IPS DF 6.9 (cell line): ENCODE results near the gene SMAD1.
"Not testable (repeated sequence)": the region's sequence is repeated elsewhere in the genome, so short reads cannot be mapped to it uniquely, and the experiment has no call there.

Experiments
- DNase-seq: peaks from one replicate; pipeline ENCODE4 v3.0.0-alpha.2; 2013; ENCODE audit warnings: low read depth, low spot score
- H3K27ac ChIP-seq: one replicate; pipeline ENCODE4 v1.5.1; 2013; ENCODE audit warnings: low read length, control low read depth
- H3K27me3 ChIP-seq: 2 replicates; pipeline ENCODE4 v1.6.1; 2013; ENCODE audit warnings: mild to moderate bottlenecking, low read length; ENCODE audit not compliant: control insufficient read depth, insufficient read depth
- H3K36me3 ChIP-seq: 2 replicates; pipeline ENCODE4 v1.6.1; 2013; ENCODE audit warnings: low read length; ENCODE audit not compliant: control insufficient read depth, insufficient read depth
- H3K4me1 ChIP-seq: 2 replicates; pipeline ENCODE4 v1.6.1; 2013; ENCODE audit warnings: low read length; ENCODE audit not compliant: control insufficient read depth, insufficient read depth
- H3K4me3 ChIP-seq: 2 replicates; pipeline ENCODE4 v1.5.1; 2013; ENCODE audit warnings: mild to moderate bottlenecking, low read length
- H3K9me3 ChIP-seq: 2 replicates; pipeline ENCODE4 v1.6.1; 2013; ENCODE audit warnings: low read length, inconsistent platforms; ENCODE audit not compliant: control insufficient read depth, insufficient read depth
- WGBS: extraction: QIAGEN DNeasy Blood & Tissue Kit; methylation state at CpG from one replicate; pipeline ENCODE4 v1.1.7; 2013; ENCODE audit warnings: mixed read lengths, missing lambda C conversion rate; ENCODE audit not compliant: insufficient read length, insufficient coverage; 5-methylcytosine and 5-hydroxymethylcytosine counted together

Gene SMAD1

DNA sequence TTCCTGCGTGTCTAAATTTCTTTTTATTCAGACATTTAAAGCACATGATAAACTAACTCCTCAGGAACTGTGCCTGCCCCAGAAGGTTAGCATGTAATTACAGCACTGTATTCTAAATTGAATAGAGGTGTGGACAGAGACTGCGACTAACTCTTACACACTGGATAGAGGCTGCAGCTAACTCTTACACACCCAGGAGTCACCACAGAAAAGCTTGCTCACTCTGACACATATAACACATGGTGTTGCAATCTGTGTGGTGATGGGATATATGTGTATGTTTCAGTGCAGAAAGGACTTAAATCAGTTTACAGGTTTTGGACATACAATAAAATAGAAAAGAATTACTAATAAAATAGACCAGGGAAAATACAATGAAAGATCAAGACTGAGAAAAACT is 41.5 kb downstream of the SMAD1 start:
- Histone ChIP-seq H3K9me3 (no peaks in the 10 kb centered on the region), H3K4me3 (no peak overlapping the region), H3K27ac (no peak overlapping the region), H3K27me3 (no peaks in the 10 kb centered on the region), H3K36me3 (no peaks in the 10 kb centered on the region), H3K4me1 (no peaks in the 10 kb centered on the region)
- no CpG with 5 or more reads among the region's 2 CpGs for WGBS
- no peak for DNase-seq

DNA sequence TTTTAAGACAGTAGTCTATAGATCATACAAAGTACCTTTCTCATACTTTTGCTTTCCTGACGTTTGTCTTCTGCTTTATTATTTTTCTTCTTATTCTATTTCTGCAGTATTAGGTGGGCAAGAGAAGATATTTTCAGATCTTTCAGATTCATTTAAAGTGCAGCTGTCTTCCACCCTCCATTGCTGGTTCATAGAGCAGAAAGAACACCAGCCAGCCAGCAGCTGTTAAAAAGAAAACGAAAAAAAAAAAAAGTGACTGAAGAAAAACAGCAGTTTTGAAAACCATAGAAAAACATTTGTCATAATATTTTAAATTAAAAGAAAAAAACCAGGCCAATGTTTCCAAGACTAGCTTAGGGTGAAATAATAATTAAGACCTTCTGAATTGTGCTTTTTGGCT is 42.9 kb downstream of the SMAD1 start:
- WGBS = no CpG with 5 or more reads among the region's 2 CpGs
- H3K9me3 ChIP-seq = no peaks in the 10 kb centered on the region
- H3K27me3 ChIP-seq = no peaks in the 10 kb centered on the region
- no peak for DNase-seq
- H3K4me3 ChIP-seq = no peak overlapping the region
- no peaks in the 10 kb centered on the region for H3K4me1 ChIP-seq
- H3K27ac ChIP-seq = no peak overlapping the region
- no peaks in the 10 kb centered on the region for H3K36me3 ChIP-seq

DNA sequence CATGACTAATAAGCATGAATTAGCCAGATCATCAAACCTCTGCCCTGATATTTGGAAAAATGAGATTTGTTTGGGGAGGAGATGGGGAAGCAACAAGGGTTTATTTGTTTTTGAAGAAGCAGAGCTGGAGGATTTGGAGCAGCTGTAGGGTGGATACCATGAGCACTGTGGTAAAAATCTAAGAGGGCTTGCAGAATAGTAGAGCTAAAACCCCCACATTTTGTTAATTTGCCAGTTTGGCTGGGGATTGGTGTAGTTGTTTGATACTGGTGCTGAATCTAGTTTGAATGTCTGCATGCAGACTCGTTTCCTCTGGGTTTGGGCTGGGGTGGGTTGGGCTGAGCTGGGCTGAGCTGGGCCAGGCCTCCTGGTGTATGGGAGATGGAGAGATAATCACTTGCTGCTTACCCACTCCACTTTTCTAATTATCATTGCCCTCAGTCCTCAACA is 43.7 kb downstream of the SMAD1 start:
- no peak overlapping the region for H3K27ac ChIP-seq
- no peak overlapping the region for H3K4me3 ChIP-seq
- no peaks in the 10 kb centered on the region for H3K36me3 ChIP-seq
- H3K9me3 ChIP-seq = no peaks in the 10 kb centered on the region
- no CpG with 5 or more reads among the region's 1 CpG for WGBS
- DNase-seq = no peak
- no peaks in the 10 kb centered on the region for H3K27me3 ChIP-seq
- no peaks in the 10 kb centered on the region for H3K4me1 ChIP-seq

DNA sequence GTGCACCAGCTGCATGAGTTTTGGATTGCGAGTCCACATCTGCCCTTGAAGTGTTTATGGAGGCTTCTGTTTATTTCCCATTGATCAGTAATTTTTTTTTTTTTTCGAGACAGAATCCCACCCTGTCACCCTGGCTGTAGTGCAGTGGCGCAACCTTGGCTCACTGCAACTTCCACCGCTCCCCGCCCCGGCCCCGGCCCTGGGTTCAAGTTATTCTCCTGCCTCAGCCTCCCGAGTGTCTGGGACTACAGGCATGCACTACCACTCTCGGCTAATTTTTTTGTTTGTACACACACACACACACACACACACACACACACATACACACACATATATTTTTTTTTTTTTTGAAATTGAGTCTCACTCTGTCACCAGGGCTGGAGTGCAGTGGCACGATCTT is 46.1 kb downstream of the SMAD1 start:
- H3K4me1 ChIP-seq = no peaks in the 10 kb centered on the region; the same call in 1 of the 2 replicates
- no peak for DNase-seq
- H3K27ac ChIP-seq = no peak overlapping the region
- no peaks in the 10 kb centered on the region for H3K36me3 ChIP-seq
- no peaks in the 10 kb centered on the region for H3K9me3 ChIP-seq
- no peaks in the 10 kb centered on the region for H3K27me3 ChIP-seq
- no peak overlapping the region for H3K4me3 ChIP-seq
- WGBS = no CpG with 5 or more reads among the region's 10 CpGs

DNA sequence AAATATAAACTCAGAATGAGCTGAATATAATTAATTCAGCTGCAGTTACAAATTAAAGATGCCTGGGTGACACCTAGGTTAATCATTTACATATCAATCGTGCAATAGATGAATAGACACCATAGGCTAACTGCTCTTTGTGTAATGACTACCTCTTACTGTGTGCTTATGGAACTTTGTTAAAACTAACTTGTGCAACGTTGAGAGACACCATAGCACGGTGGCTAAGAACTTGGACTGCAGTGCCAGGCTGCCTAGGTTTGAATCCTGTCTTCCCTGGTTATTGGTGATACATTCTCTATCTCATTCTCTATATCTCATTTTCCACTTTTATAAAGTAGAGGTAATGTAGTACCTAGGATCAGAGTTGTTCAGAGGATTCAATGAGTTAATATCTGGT is 46.9 kb downstream of the SMAD1 start:
- H3K27me3 ChIP-seq = no peaks in the 10 kb centered on the region
- WGBS = no CpG with 5 or more reads among the region's 3 CpGs
- no peak for DNase-seq
- H3K4me1 ChIP-seq = no peaks in the 10 kb centered on the region; the same call in 1 of the 2 replicates
- H3K4me3 ChIP-seq = no peak overlapping the region
- no peaks in the 10 kb centered on the region for H3K36me3 ChIP-seq
- no peaks in the 10 kb centered on the region for H3K9me3 ChIP-seq
- H3K27ac ChIP-seq = no peak overlapping the region

GRCh38 chr4:145530189-145530588 is 48.5 kb downstream of the SMAD1 start:
- Histone ChIP-seq H3K9me3 (no peaks in the 10 kb centered on the region), H3K36me3 (no peaks in the 10 kb centered on the region), H3K27ac (no peak overlapping the region), H3K4me3 (no peak overlapping the region), H3K27me3 (no peaks in the 10 kb centered on the region), H3K4me1 (no peaks in the 10 kb centered on the region; the same call in 1 of the 2 replicates)
- no CpG with 5 or more reads among the region's 2 CpGs for WGBS
- DNase-seq = no peak

GRCh38 chr4:145530662-145531061 is 49.0 kb downstream of the SMAD1 start:
- no CpG with 5 or more reads among the region's 1 CpG for WGBS
- H3K27me3 ChIP-seq = no peaks in the 10 kb centered on the region
- H3K4me3 ChIP-seq = no peak overlapping the region
- no peaks in the 10 kb centered on the region for H3K36me3 ChIP-seq
- DNase-seq = no peak
- H3K9me3 ChIP-seq = no peaks in the 10 kb centered on the region
- no peak overlapping the region for H3K27ac ChIP-seq
- no peaks in the 10 kb centered on the region; the same call in 1 of the 2 replicates for H3K4me1 ChIP-seq

DNA sequence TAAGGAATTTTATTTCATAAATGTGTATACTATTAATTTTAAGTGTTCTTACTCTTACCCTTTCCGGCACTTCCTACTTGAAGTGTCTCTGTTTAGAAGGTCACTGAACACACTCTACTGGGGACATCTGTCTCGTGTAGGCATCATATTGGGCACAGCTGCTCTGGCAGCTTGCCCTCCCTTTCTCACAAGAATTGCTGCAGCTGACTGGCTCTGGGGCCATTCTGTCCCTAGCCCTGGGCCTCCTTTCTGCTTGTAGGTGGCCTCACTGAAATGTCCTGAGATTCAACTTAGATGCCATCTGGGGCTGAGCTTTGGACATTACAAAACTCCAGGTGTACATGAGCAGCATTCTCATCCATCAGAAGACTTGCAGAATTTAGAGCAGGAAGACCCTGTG is 49.6 kb downstream of the SMAD1 start:
- WGBS = no CpG with 5 or more reads among the region's 2 CpGs
- Histone ChIP-seq H3K9me3 (no peaks in the 10 kb centered on the region), H3K27ac (no peak overlapping the region), H3K36me3 (no peaks in the 10 kb centered on the region), H3K4me1 (no peaks in the 10 kb centered on the region; the same call in 1 of the 2 replicates), H3K27me3 (no peaks in the 10 kb centered on the region), H3K4me3 (0 out of 2 replicates have a peak overlapping the region, but pooled peaks have one; percentile 6)
- DNase-seq = no peak

DNA sequence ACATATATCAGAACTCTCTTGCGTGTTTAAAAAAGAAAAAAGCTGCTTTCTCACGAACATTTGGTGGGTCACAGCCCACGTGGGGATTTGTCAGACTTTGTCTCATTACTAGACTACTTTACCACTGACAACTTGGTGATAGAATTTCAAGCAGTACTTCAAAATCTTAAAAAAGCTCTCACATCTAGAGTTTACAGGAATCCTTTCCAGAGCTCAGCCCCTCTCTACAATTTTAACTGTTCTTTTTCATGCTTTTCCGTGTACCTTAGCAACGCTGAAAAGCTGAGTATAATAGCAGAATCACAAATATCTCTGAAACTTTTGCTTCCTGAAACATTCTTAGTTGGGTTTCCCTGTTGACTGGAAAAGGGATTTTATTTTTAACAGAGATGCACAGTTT is 50.2 kb downstream of the SMAD1 start:
- Histone ChIP-seq H3K36me3 (no peaks in the 10 kb centered on the region), H3K9me3 (no peaks in the 10 kb centered on the region), H3K27me3 (no peaks in the 10 kb centered on the region), H3K4me3 (no peak overlapping the region), H3K27ac (no peak overlapping the region), H3K4me1 (no peaks in the 10 kb centered on the region; the same call in 1 of the 2 replicates)
- no peak for DNase-seq
- no CpG with 5 or more reads among the region's 5 CpGs for WGBS

GRCh38 chr4:145533001-145533400 is 51.3 kb downstream of the SMAD1 start:
- Histone ChIP-seq H3K36me3 (no peaks in the 10 kb centered on the region), H3K27ac (no peak overlapping the region), H3K9me3 (no peaks in the 10 kb centered on the region), H3K4me1 (no peaks in the 10 kb centered on the region; the same call in 1 of the 2 replicates), H3K27me3 (no peaks in the 10 kb centered on the region), H3K4me3 (no peak overlapping the region)
- no CpG with 5 or more reads among the region's 4 CpGs for WGBS
- DNase-seq = no peak

DNA sequence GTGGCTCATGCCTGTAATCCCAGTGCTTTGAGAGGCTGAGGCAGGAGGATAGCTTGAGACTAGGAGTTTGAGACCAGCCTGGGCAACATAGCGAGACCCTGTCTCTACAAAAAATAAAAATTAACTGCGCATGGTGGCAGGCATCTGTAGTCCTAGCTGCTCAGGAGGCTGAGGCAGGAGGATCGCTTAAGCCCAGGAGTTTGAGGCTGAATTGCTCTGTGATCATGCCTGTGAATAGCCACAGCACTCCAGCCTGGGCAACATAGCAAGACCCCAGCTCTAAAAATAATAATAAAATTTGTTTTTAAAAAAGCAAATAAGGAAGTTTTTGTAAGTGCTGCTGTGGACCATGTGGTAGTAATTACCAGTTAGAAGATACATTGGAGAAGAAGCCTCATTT is 51.8 kb downstream of the SMAD1 start:
- not testable (repeated sequence) for H3K4me1 ChIP-seq, H3K27ac ChIP-seq, H3K36me3 ChIP-seq, DNase-seq, H3K9me3 ChIP-seq, H3K27me3 ChIP-seq, H3K4me3 ChIP-seq
- WGBS = no CpG with 5 or more reads among the region's 3 CpGs
